HepG2 (cell line): ENCODE measurements around the gene UBE2B.

Source experiments
- PHF8 ChIP-seq: sonication (generic); formaldehyde crosslinking; IDR thresholded peaks from 2 replicates; pipeline ENCODE4 v1.5.0; 2020; ENCODE audit warnings: missing genetic modification reagents
- ZNF629 ChIP-seq: sonication (generic); formaldehyde crosslinking; conservative IDR thresholded peaks from 2 replicates; pipeline ENCODE4 v1.5.0; 2020; ENCODE audit warnings: missing genetic modification reagents

- TF ChIP-seq PHF8 (no peak), ZNF629 (CRISPR knock-in tag) (no peak)
These were observed 55.0 kb downstream of the UBE2B start for GRCh38 chr5:134426361-134426760.
